Urinary bladder (tissue), 4 donors: ENCODE results near the gene ABHD17B. TPM values are rescaled to one million over a fixed set of nuclear protein-coding genes. Genes with fewer than 3 reads are reported as not detected.

Experiments
- DNase-seq: peaks from one replicate; pipeline ENCODE4 v3.0.0-alpha.2; 2015; ENCODE audit errors: extremely low spot score
- H3K27ac ChIP-seq: one replicate; pipeline ENCODE4 v1.5.1; 2013; ENCODE audit warnings: low read depth, mild to moderate bottlenecking, moderate library complexity
- H3K36me3 ChIP-seq: one replicate; pipeline ENCODE4 v1.6.1; 2013; ENCODE audit warnings: mild to moderate bottlenecking, moderate library complexity; ENCODE audit not compliant: insufficient read depth
- H3K4me1 ChIP-seq: one replicate; pipeline ENCODE4 v1.6.1; 2013; ENCODE audit warnings: mild to moderate bottlenecking, moderate library complexity; ENCODE audit not compliant: insufficient read depth
- H3K4me3 ChIP-seq: one replicate; pipeline ENCODE4 v1.5.1; 2013; ENCODE audit warnings: low read depth, low read length
- WGBS: extraction: QIAGEN DNeasy Blood & Tissue Kit; methylation state at CpG from one replicate; pipeline ENCODE4 v1.1.7; 2013; 5-methylcytosine and 5-hydroxymethylcytosine counted together
- polyA plus RNA-seq: library from polyadenylated mRNA; stranded (reverse); fragments of 200-250 nt; gene quantifications from one replicate; pipeline ENCODE4 v1.2.3, GENCODE V29; 2013
- total RNA-seq: library from RNA; depleted of rRNA; stranded (reverse); fragments of >200 nt; gene quantifications from one replicate; pipeline ENCODE4 v1.2.3, GENCODE V29; 2014
- donor health status: healthy with polysubstance abuse.
- donor health status: healthy.

The ABHD17B gene
- total and polyA plus RNA-seq, 2 donors, result 11.7 to 46.6 TPM

- no peak overlapping the region for H3K27ac ChIP-seq
- H3K4me1 ChIP-seq, result no peaks in the 10 kb centered on the region
- 98% methylated on average over 4 of the region's 4 CpGs for WGBS
- H3K36me3 ChIP-seq, result no peaks in the 10 kb centered on the region
- DNase-seq, result no peak
- H3K4me3 ChIP-seq, result no peak overlapping the region
Observed at GRCh38 chr9:71878327-71879274, 32.4 kb downstream of the ABHD17B start.

GRCh38 chr9:71876829-71877228 lies 34.2 kb downstream of the ABHD17B start:
- H3K4me3 ChIP-seq, result no peak overlapping the region
- DNase-seq, result no peak

GRCh38 chr9:71876106-71876505 lies 34.9 kb downstream of the ABHD17B start:
- no peaks in the 10 kb centered on the region for H3K36me3 ChIP-seq
- no peak overlapping the region for H3K4me3 ChIP-seq
- no peak for DNase-seq
- H3K4me1 ChIP-seq, result no peaks in the 10 kb centered on the region
- no peak overlapping the region for H3K27ac ChIP-seq
- WGBS, result 96% methylated on average over 2 of the region's 2 CpGs

More at GRCh38 chr9:71876829-71877228, 34.2 kb downstream of the ABHD17B start:
- no peaks in the 10 kb centered on the region for H3K4me1 ChIP-seq
- no peak overlapping the region for H3K27ac ChIP-seq
- H3K36me3 ChIP-seq, result no peaks in the 10 kb centered on the region

GRCh38 chr9:71875345-71875744 lies 35.6 kb downstream of the ABHD17B start:
- no peaks in the 10 kb centered on the region for H3K4me1 ChIP-seq
- H3K36me3 ChIP-seq, result no peaks in the 10 kb centered on the region
- no peak overlapping the region for H3K27ac ChIP-seq
- no peak for DNase-seq
- no peak overlapping the region for H3K4me3 ChIP-seq
- 97% methylated on average over 6 of the region's 6 CpGs for WGBS

- no peak for DNase-seq
- H3K27ac ChIP-seq, result no peak overlapping the region
- peaks cover 2% of the 10 kb centered on the region for H3K36me3 ChIP-seq
- no peak overlapping the region for H3K4me3 ChIP-seq
- WGBS, result 86% methylated on average over 1 of the region's 1 CpG
- H3K4me1 ChIP-seq, result no peaks in the 10 kb centered on the region
Observed at GRCh38 chr9:71863631-71864030, 47.4 kb downstream of the ABHD17B start.

GRCh38 chr9:71861618-71862017 lies 49.4 kb downstream of the ABHD17B start:
- Histone ChIP-seq H3K4me1 (peaks cover 1% of the 10 kb centered on the region), H3K4me3 (no peak overlapping the region), H3K36me3 (peaks cover 2% of the 10 kb centered on the region), H3K27ac (no peak overlapping the region)
- WGBS, result 90% methylated on average over 3 of the region's 3 CpGs
- no peak for DNase-seq

- H3K36me3 ChIP-seq, result peaks cover 2% of the 10 kb centered on the region
- WGBS, result over 99% methylated on average over 3 of the region's 3 CpGs
- no peak overlapping the region for H3K27ac ChIP-seq
- H3K4me3 ChIP-seq, result no peak overlapping the region
- DNase-seq, result no peak
- H3K4me1 ChIP-seq, result peaks cover 1% of the 10 kb centered on the region
Observed at GRCh38 chr9:71859939-71860338, 51.1 kb downstream of the ABHD17B start.

GRCh38 chr9:71858812-71859211 lies 52.2 kb downstream of the ABHD17B start:
- no peak for DNase-seq
- Histone ChIP-seq H3K4me1 (peaks cover 1% of the 10 kb centered on the region), H3K27ac (no peak overlapping the region), H3K4me3 (no peak overlapping the region), H3K36me3 (peaks cover 4% of the 10 kb centered on the region)

- DNase-seq, result no peak
- peaks cover 1% of the 10 kb centered on the region for H3K4me1 ChIP-seq
- WGBS, result 92% methylated on average over 2 of the region's 2 CpGs
Observed at GRCh38 chr9:71858102-71858798, 52.7 kb downstream of the ABHD17B start.

GRCh38 chr9:71857159-71857558 lies 53.8 kb downstream of the ABHD17B start:
- H3K4me3 ChIP-seq, result no peak overlapping the region
- H3K36me3 ChIP-seq, result peaks cover 4% of the 10 kb centered on the region
- H3K27ac ChIP-seq, result no peak overlapping the region
- DNase-seq, result no peak
- H3K4me1 ChIP-seq, result peaks cover 1% of the 10 kb centered on the region

More at GRCh38 chr9:71858102-71858798, 52.7 kb downstream of the ABHD17B start:
- H3K36me3 ChIP-seq, result peaks cover 4% of the 10 kb centered on the region
- H3K4me3 ChIP-seq, result no peak overlapping the region
- H3K27ac ChIP-seq, result no peak overlapping the region

- H3K4me1 ChIP-seq, result peaks cover 1% of the 10 kb centered on the region
- DNase-seq, result no peak
- H3K4me3 ChIP-seq, result no peak overlapping the region
- no peak overlapping the region for H3K27ac ChIP-seq
- peaks cover 2% of the 10 kb centered on the region for H3K36me3 ChIP-seq
- WGBS, result 84% methylated on average over 5 of the region's 5 CpGs
Observed at GRCh38 chr9:71854811-71855210, 56.2 kb downstream of the ABHD17B start.

GRCh38 chr9:71853084-71853483 lies 57.9 kb downstream of the ABHD17B start:
- H3K4me1 ChIP-seq, result peaks cover under 1% of the 10 kb centered on the region
- no peak overlapping the region for H3K27ac ChIP-seq
- WGBS, result 94% methylated on average over 1 of the region's 1 CpG
- DNase-seq, result no peak
- H3K4me3 ChIP-seq, result no peak overlapping the region
- H3K36me3 ChIP-seq, result peaks cover 2% of the 10 kb centered on the region

- no peak overlapping the region for H3K4me3 ChIP-seq
- H3K36me3 ChIP-seq, result peaks cover 2% of the 10 kb centered on the region
- DNase-seq, result no peak
- no peak overlapping the region for H3K27ac ChIP-seq
- no peaks in the 10 kb centered on the region for H3K4me1 ChIP-seq
Observed at GRCh38 chr9:71850996-71851395, 60.0 kb downstream of the ABHD17B start.

GRCh38 chr9:71847892-71848291 lies 63.1 kb downstream of the ABHD17B start:
- H3K4me1 ChIP-seq, result no peaks in the 10 kb centered on the region
- DNase-seq, result no peak
- H3K27ac ChIP-seq, result no peak overlapping the region
- 84% methylated on average over 2 of the region's 2 CpGs for WGBS
- no peak overlapping the region for H3K4me3 ChIP-seq
- H3K36me3 ChIP-seq, result no peaks in the 10 kb centered on the region
